Keratinocyte (primary cell): ENCODE data around the gene SKIC3. TPM values are rescaled to one million over a fixed set of nuclear protein-coding genes. Genes with fewer than 3 reads are reported as not detected.

Source experiments
- DNase-seq: peaks from one replicate; pipeline ENCODE4 v3.0.0-alpha.2; 2011; ENCODE audit warnings: low read depth, missing footprints, low spot score
- FAIRE-seq: peaks from 2 replicates; lab custom pipeline; 2011; peaks lifted over from hg19 to GRCh38; lab: Jason Lieb, UNC
- H2AFZ ChIP-seq: 2 replicates; pipeline ENCODE4 v1.6.0; 2012; ENCODE audit warnings: low read length, control low read depth, inconsistent platforms; ENCODE audit not compliant: control insufficient read depth
- H3K27ac ChIP-seq: 2 replicates; pipeline ENCODE4 v1.5.1; 2011; ENCODE audit warnings: low read length; ENCODE audit not compliant: control insufficient read depth, insufficient read depth
- H3K27me3 ChIP-seq: 3 replicates; pipeline ENCODE4 v1.6.0; 2011; ENCODE audit warnings: low read length; ENCODE audit not compliant: control insufficient read depth, insufficient read depth; ENCODE audit errors: extremely low read depth
- H3K36me3 ChIP-seq, 2 experiments: 2 replicates in 1 of 2; 3 replicates in 1 of 2; pipeline ENCODE4 v1.5.1; 2011; ENCODE audit warnings: low read length in 2 of 2, mild to moderate bottlenecking in 1 of 2; ENCODE audit not compliant: control insufficient read depth in 2 of 2, insufficient read depth in 2 of 2; ENCODE audit errors: extremely low read depth in 1 of 2
- H3K4me1 ChIP-seq: 3 replicates; pipeline ENCODE4 v1.5.1; 2011; ENCODE audit warnings: low read length; ENCODE audit not compliant: control insufficient read depth, insufficient read depth; ENCODE audit errors: extremely low read depth
- H3K4me2 ChIP-seq: 3 replicates; pipeline ENCODE4 v1.6.0; 2011; ENCODE audit warnings: low read depth, low read length; ENCODE audit not compliant: control insufficient read depth, insufficient read depth; ENCODE audit errors: extremely low read depth
- H3K4me3 ChIP-seq, 3 experiments: fragments of 200-600 bp in 1 of 3; sonication (generic) in 1 of 3; 2 replicates in 2 of 3; 3 replicates in 1 of 3; pipeline ENCODE4 v1.5.1; 2011 to 2016; ENCODE audit warnings: low read length in 3 of 3, mild to moderate bottlenecking in 3 of 3, control low read depth in 2 of 3, inconsistent platforms in 1 of 3, low read depth in 1 of 3, mixed read lengths in 1 of 3, mixed run types in 1 of 3, moderate library complexity in 1 of 3; ENCODE audit not compliant: control insufficient read depth in 2 of 3, insufficient read depth in 2 of 3; ENCODE audit errors: extremely low read depth in 1 of 3
- H3K79me2 ChIP-seq: 2 replicates; pipeline ENCODE4 v1.6.0; 2012; ENCODE audit warnings: low read length; ENCODE audit not compliant: control insufficient read depth, insufficient read depth
- H3K9ac ChIP-seq: 3 replicates; pipeline ENCODE4 v1.6.0; 2011; ENCODE audit warnings: low read length; ENCODE audit not compliant: control insufficient read depth, insufficient read depth; ENCODE audit errors: extremely low read depth
- H3K9me1 ChIP-seq: 3 replicates; pipeline ENCODE4 v1.6.0; 2011; ENCODE audit warnings: low read length; ENCODE audit not compliant: control insufficient read depth, insufficient read depth; ENCODE audit errors: extremely low read depth
- H3K9me3 ChIP-seq: 2 replicates; pipeline ENCODE4 v1.5.1; 2012; ENCODE audit warnings: low read depth, low read length; ENCODE audit not compliant: control insufficient read depth
- H4K20me1 ChIP-seq: 3 replicates; pipeline ENCODE4 v1.6.0; 2011; ENCODE audit warnings: low read length; ENCODE audit not compliant: control insufficient read depth, insufficient read depth; ENCODE audit errors: extremely low read depth
- EZH2 ChIP-seq: IDR thresholded peaks from one replicate; pipeline ENCODE4 v1.6.1; 2012; ENCODE audit warnings: inconsistent platforms, mild to moderate bottlenecking, low read length, moderate library complexity
- dilution Hi-C: fragments of 300-500 bp; cut with MboI; formaldehyde crosslinking; loops from one replicate; pipeline ENCODE4 v1.7.0; 2020; ENCODE audit warnings: low sequenced_read_pairs; ENCODE audit not compliant: extremely low pct_ligation_motif_present
- polyA plus RNA-seq, 5 experiments: library from polyadenylated mRNA; depleted of rRNA in 3 of 5; stranded (reverse) in 3 of 5; stranded (forward) in 1 of 5; unstranded in 1 of 5; fragments of >200 nt; gene quantifications; 1 replicate in 1 of 5; 2 replicates in 3 of 5; 3 replicates in 1 of 5; pipeline versions ENCODE4 v1.2.1 to v1.2.3, GENCODE V29; 2011 to 2012; ENCODE audit warnings: missing spikeins in 2 of 5, low read depth in 1 of 5, low replicate concordance in 1 of 5
- TF ChIP-seq, protein P1 (sequence below), 3 experiments: IDR thresholded peaks in 1 of 3; conservative IDR thresholded peaks in 1 of 3; optimal IDR thresholded peaks in 1 of 3; 2 replicates in 2 of 3; 3 replicates in 1 of 3; pipeline versions ENCODE3 to v1.5.1; 2011; ENCODE audit warnings: low read length in 3 of 3, mild to moderate bottlenecking in 3 of 3, moderate library complexity in 2 of 3, control low read depth in 1 of 3, inconsistent platforms in 1 of 3; ENCODE audit not compliant: insufficient read depth in 2 of 3; ENCODE audit errors: extremely low read depth in 1 of 3

Gene SKIC3
- polyA plus RNA-seq, 1 donor (not counting 4 experiments of a cell fraction or from before 2014, with no cell fraction given) = 63.8 TPM

DNA sequence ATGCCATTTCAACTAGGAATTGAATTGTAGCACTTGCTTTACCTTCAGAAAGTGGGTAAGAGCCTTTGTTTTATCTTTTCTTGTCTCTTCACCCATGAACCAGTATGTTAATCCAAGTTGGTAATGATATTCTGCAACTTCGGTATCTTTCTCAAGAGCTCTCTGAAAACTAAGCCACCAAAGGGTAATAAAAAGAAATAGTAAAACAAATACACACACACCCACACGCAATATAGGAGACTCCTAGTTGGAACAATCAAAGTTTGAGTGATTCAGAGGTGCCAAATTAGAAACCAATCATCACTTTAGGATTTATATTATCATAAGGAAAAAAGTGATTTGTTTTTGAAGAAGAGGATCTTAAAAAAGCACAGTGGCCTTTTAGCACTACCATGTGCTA, 30.4 kb downstream of the SKIC3 start:
- DNase-seq = no peak
- Histone ChIP-seq H3K79me2 (no peaks in the 10 kb centered on the region), H3K27me3 (no peaks in the 10 kb centered on the region), H3K36me3 (peaks cover 14 to 21% of the 10 kb centered on the region in 2 experiments), H3K9me1 (no peaks in the 10 kb centered on the region), H4K20me1 (no peaks in the 10 kb centered on the region), H3K4me1 (no peaks in the 10 kb centered on the region), H2AFZ (no peak overlapping the region), H3K27ac (no peak overlapping the region), H3K9me3 (no peaks in the 10 kb centered on the region), H3K4me2 (no peak overlapping the region), H3K9ac (no peak overlapping the region), H3K4me3 (no peak overlapping the region)
- no peak for FAIRE-seq
- TF ChIP-seq, protein P1, sequence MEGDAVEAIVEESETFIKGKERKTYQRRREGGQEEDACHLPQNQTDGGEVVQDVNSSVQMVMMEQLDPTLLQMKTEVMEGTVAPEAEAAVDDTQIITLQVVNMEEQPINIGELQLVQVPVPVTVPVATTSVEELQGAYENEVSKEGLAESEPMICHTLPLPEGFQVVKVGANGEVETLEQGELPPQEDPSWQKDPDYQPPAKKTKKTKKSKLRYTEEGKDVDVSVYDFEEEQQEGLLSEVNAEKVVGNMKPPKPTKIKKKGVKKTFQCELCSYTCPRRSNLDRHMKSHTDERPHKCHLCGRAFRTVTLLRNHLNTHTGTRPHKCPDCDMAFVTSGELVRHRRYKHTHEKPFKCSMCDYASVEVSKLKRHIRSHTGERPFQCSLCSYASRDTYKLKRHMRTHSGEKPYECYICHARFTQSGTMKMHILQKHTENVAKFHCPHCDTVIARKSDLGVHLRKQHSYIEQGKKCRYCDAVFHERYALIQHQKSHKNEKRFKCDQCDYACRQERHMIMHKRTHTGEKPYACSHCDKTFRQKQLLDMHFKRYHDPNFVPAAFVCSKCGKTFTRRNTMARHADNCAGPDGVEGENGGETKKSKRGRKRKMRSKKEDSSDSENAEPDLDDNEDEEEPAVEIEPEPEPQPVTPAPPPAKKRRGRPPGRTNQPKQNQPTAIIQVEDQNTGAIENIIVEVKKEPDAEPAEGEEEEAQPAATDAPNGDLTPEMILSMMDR (optimal IDR thresholded peaks at IDR 0.05 in 1 of 3, IDR thresholded peaks at IDR 0.05 in 1 of 3, conservative IDR thresholded peaks at IDR 0.05 in 1 of 3; ENCODE audit: extremely low read depth in 1 of 3, insufficient read depth in 2 of 3, low read length in 3 of 3) = no peak
- TF ChIP-seq EZH2 = no peak
- dilution Hi-C loops = no loop called here

DNA sequence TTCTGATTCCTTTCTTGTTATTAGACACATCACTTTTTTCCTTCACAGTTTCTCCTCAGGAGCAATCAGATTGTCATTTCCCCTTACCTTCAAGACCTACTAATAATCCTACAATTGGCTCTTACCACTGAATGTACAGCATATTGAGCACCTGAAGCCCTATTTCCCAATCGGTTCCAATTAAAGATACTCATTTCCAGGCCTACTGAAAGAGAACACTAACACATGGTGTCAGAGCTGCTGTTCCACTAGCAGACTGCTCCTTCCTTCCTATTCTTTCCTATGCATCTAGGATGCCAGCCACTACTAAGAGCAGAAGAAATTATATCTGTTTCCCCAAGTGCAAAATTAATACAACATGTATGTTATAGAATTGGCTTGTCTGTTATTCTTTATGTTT, 34.6 kb downstream of the SKIC3 start:
- peaks cover 7 to 16% of the 10 kb centered on the region in 2 experiments for H3K36me3 ChIP-seq
- no peaks in the 10 kb centered on the region for H3K79me2 ChIP-seq
- H4K20me1 ChIP-seq = no peaks in the 10 kb centered on the region
- H3K27me3 ChIP-seq = no peaks in the 10 kb centered on the region
- H3K9me1 ChIP-seq = no peaks in the 10 kb centered on the region
- H3K4me2 ChIP-seq = no peak overlapping the region
- FAIRE-seq (no peak), DNase-seq (no peak)
- TF ChIP-seq, protein P1 (optimal IDR thresholded peaks at IDR 0.05 in 1 of 3, IDR thresholded peaks at IDR 0.05 in 1 of 3, conservative IDR thresholded peaks at IDR 0.05 in 1 of 3; ENCODE audit: extremely low read depth in 1 of 3, insufficient read depth in 2 of 3, low read length in 3 of 3) = no peak
- no peak for TF ChIP-seq EZH2
- H3K9ac ChIP-seq = no peak overlapping the region
- dilution Hi-C loops = no loop called here
- no peak overlapping the region for H2AFZ ChIP-seq
- no peaks in the 10 kb centered on the region for H3K4me1 ChIP-seq
- no peaks in the 10 kb centered on the region for H3K9me3 ChIP-seq
- H3K4me3 ChIP-seq = no peak overlapping the region
- H3K27ac ChIP-seq = no peak overlapping the region
